K562 (cell line): ENCODE results near the gene PROM2. TPM values are rescaled to one million over a fixed set of nuclear protein-coding genes. Genes with fewer than 3 reads are reported as not detected.

Source experiments
- ATAC-seq: fragments of 200-7000 bp; cut with Tn5 transposase; 3 replicates; pipeline ENCODE4 v1.9.1; 2020; ENCODE audit warnings: moderate library complexity
- BruUV-seq: library from RNA; stranded (reverse); fragments of 400-500 nt; replicated peaks from 2 replicates; lab custom pipeline; 2021; lab: Mats Ljungman, UMichigan
- CTCF ChIA-PET: fragments of 300-600 bp; formaldehyde crosslinking; extraction: SDS; loops from one replicate; lab custom pipeline; 2021; ENCODE audit warnings: low intra/inter-chr PET ratio; lab: Yijun Ruan, JAX
- POLR2A ChIA-PET: fragments of 300-600, 350-650 bp; sonication (Branson Sonifier 250); formaldehyde crosslinking; extraction: SDS; loops from one replicate; lab custom pipeline; 2021; ENCODE audit warnings: antibody characterized with exemption, inconsistent platforms; lab: Yijun Ruan, JAX
- DNase-seq, 4 experiments: peaks; one replicate each; pipeline versions ENCODE4 v3.0.0 to v3.0.0-alpha.2; 2011 to 2018; ENCODE audit warnings: low spot score in 3 of 4, mixed read lengths in 3 of 4; ENCODE audit errors: extremely low read depth in 1 of 4
- FAIRE-seq: peaks from 2 replicates; lab custom pipeline; 2011; peaks lifted over from hg19 to GRCh38; lab: Jason Lieb, UNC
- H2AFZ ChIP-seq: 2 replicates; pipeline ENCODE4 v1.6.0; 2011; ENCODE audit warnings: low read depth, low read length, control low read depth, inconsistent platforms
- H3K27ac ChIP-seq: fragments of 200-600 bp; 3 replicates; pipeline ENCODE4 v1.8.0; 2011; ENCODE audit warnings: low read depth, mild to moderate bottlenecking, control low read depth, inconsistent platforms, low read length, moderate library complexity, mixed read lengths; ENCODE audit errors: extremely low read depth
- H3K27me3 ChIP-seq, 2 experiments: fragments of 300-600 bp in 1 of 2; 2 replicates in 1 of 2; 3 replicates in 1 of 2; pipeline versions ENCODE4 v1.6.0 to v1.8.0; 2011; ENCODE audit warnings: inconsistent platforms in 2 of 2, low read length in 2 of 2, mild to moderate bottlenecking in 1 of 2, mixed read lengths in 1 of 2, moderate library complexity in 1 of 2; ENCODE audit not compliant: control insufficient read depth in 2 of 2, insufficient read depth in 2 of 2
- H3K36me3 ChIP-seq: fragments of 300-600 bp; 3 replicates; pipeline ENCODE4 v1.8.0; 2011; ENCODE audit warnings: mild to moderate bottlenecking, low read length, inconsistent platforms; ENCODE audit not compliant: control insufficient read depth, insufficient read depth
- H3K4me1 ChIP-seq, 2 experiments: fragments of 200-600 bp in 1 of 2; replicated peaks in 1 of 2; 2 replicates in 1 of 2; 3 replicates in 1 of 2; pipeline versions ENCODE4 v1.5.1 to v1.8.0; 2011; ENCODE audit warnings: inconsistent platforms in 2 of 2, low read length in 2 of 2, mild to moderate bottlenecking in 1 of 2, mixed read lengths in 1 of 2, moderate library complexity in 1 of 2; ENCODE audit not compliant: control insufficient read depth in 2 of 2, insufficient read depth in 2 of 2
- H3K4me2 ChIP-seq: 2 replicates; pipeline ENCODE4 v1.6.1; 2011; ENCODE audit warnings: low read length, control low read depth, inconsistent platforms, mixed read lengths; ENCODE audit not compliant: insufficient read depth
- H3K4me3 ChIP-seq: fragments of 200-600 bp; sonication (generic), shearing (Covaris generic); 2 replicates; pipeline ENCODE4 v1.5.1; 2016; ENCODE audit warnings: control low read depth, inconsistent platforms
- H3K79me2 ChIP-seq: fragments of 200-600 bp; 3 replicates; pipeline ENCODE4 v1.8.0; 2011; ENCODE audit warnings: low read length, inconsistent platforms; ENCODE audit not compliant: control insufficient read depth, insufficient read depth
- H3K9ac ChIP-seq, 2 experiments: 2 replicates each; pipeline versions ENCODE4 v1.6.0 to v1.6.1; 2011; ENCODE audit warnings: low read depth in 2 of 2, low read length in 2 of 2, control low read depth in 1 of 2, inconsistent platforms in 1 of 2, mild to moderate bottlenecking in 1 of 2, mixed read lengths in 1 of 2; ENCODE audit not compliant: insufficient read depth in 1 of 2
- H3K9me1 ChIP-seq: one replicate; pipeline ENCODE4 v1.6.0; 2011; ENCODE audit warnings: inconsistent platforms, mild to moderate bottlenecking, low read length, moderate library complexity; ENCODE audit not compliant: control insufficient read depth, insufficient read depth
- H3K9me3 ChIP-seq: replicated peaks from 2 replicates; pipeline ENCODE4 v1.5.1; 2011; ENCODE audit warnings: low read depth, low read length, inconsistent platforms; ENCODE audit not compliant: control insufficient read depth, insufficient read depth
- H4K20me1 ChIP-seq: replicated peaks from 2 replicates; pipeline ENCODE4 v1.6.1; 2011; ENCODE audit warnings: low read length, inconsistent platforms, mixed read lengths; ENCODE audit not compliant: control insufficient read depth, insufficient read depth
- ERF ChIP-seq: fragments of 450-650 bp; formaldehyde crosslinking; IDR thresholded peaks from 2 replicates; pipeline ENCODE4 v1.4.0; 2020; ENCODE audit warnings: mild to moderate bottlenecking, mixed read lengths
- HDAC8 ChIP-seq: fragments of 450-650 bp; IDR thresholded peaks from 2 replicates; pipeline ENCODE4 v1.6.1; 2016; ENCODE audit warnings: mild to moderate bottlenecking, missing genetic modification characterization, moderate library complexity, missing compliant biosample characterization
- HNRNPH1 ChIP-seq: fragments of 200-400 bp; formaldehyde crosslinking; optimal IDR thresholded peaks from 2 replicates; pipeline ENCODE3; 2017; ENCODE audit warnings: low read depth, mild to moderate bottlenecking, low read length, moderate library complexity
- MTA1 ChIP-seq: fragments of 450-650 bp; IDR thresholded peaks from 2 replicates; pipeline ENCODE4 v1.6.1; 2017; ENCODE audit warnings: borderline replicate concordance
- MYNN ChIP-seq, 2 experiments: sonication (generic); formaldehyde crosslinking in 1 of 2; IDR thresholded peaks; 2 replicates each; pipeline versions ENCODE4 v1.5.0 to v1.6.1; 2016 to 2020; ENCODE audit warnings: antibody characterized with exemption in 1 of 2, missing genetic modification reagents in 1 of 2
- NFATC3 ChIP-seq: fragments of 450-650 bp; IDR thresholded peaks from 2 replicates; pipeline ENCODE4 v1.6.1; 2017; ENCODE audit warnings: mild to moderate bottlenecking
- NKRF ChIP-seq: fragments of 450-650 bp; IDR thresholded peaks from 2 replicates; pipeline ENCODE4 v1.6.1; 2016; ENCODE audit warnings: borderline replicate concordance
- POLR3G ChIP-seq: IDR thresholded peaks from 2 replicates; pipeline ENCODE4 v1.6.1; 2011; ENCODE audit not compliant: insufficient read length, insufficient replicate concordance; ENCODE audit errors: extremely low read depth
- ZNF24 ChIP-seq: fragments of 450-650 bp; IDR thresholded peaks from 2 replicates; pipeline ENCODE4 v1.6.1; 2016
- WGBS: fragments of 100-300 bp; shearing (Covaris generic); methylation state at CpG from one replicate; pipeline ENCODE4 v1.1.6; 2016; ENCODE audit warnings: low coverage, mixed read lengths; ENCODE audit not compliant: insufficient coverage; ENCODE audit errors: missing lambda C conversion rate; 5-methylcytosine and 5-hydroxymethylcytosine counted together
- in situ Hi-C: fragments of 300-500 bp; cut with MboI; formaldehyde crosslinking; loops from 4 replicates; pipeline ENCODE4 v1.15.0; 2018; ENCODE audit warnings: inconsistent platforms, mixed read lengths
- intact Hi-C: fragments of 100-400 bp; cut with micrococcal nuclease; formaldehyde crosslinking; loops from 2 replicates; pipeline ENCODE4 v1.14.2; 2022
- polyA plus RNA-seq, 8 experiments: library from polyadenylated mRNA; depleted of rRNA in 4 of 8; stranded (reverse) in 5 of 8; unstranded in 3 of 8; fragments of >200 nt; fragmentation: Nextera tagmentation in 2 of 8; fragmentation: Illumina TruSeq in 1 of 8; extraction: Ambion mirVana in 2 of 8; extraction: Trizol in 1 of 8; gene quantifications; 2 replicates each; pipeline versions ENCODE4 v1.2.1 to v1.2.3, GENCODE V29; 2011 to 2014; ENCODE audit warnings: inconsistent platforms in 1 of 8, missing spikeins in 1 of 8
- total RNA-seq, 7 experiments: library from RNA; depleted of rRNA in 6 of 7; stranded (reverse); fragments of >200 nt in 6 of 7; fragmentation: Illumina TruSeq in 2 of 7; extraction: Trizol in 2 of 7; gene quantifications; 2 replicates each; pipeline versions ENCODE4 v1.2.1 to v1.2.3, GENCODE V29; 2011 to 2021; ENCODE audit warnings: low replicate concordance in 1 of 7
- TF ChIP-seq, protein P1 (sequence below): fragments of 250-450 bp; sonication (Bioruptor Pico); IDR thresholded peaks from 2 replicates; pipeline ENCODE4 v1.8.0; 2022; ENCODE audit warnings: moderate library complexity, mild to moderate bottlenecking, inconsistent platforms
- TF ChIP-seq, protein P2 (sequence below), 3 experiments: fragments of 200-800 bp in 1 of 3; sonication (Bioruptor generic) in 1 of 3; sonication (generic) in 1 of 3; formaldehyde crosslinking in 1 of 3; IDR thresholded peaks; 2 replicates each; pipeline versions ENCODE4 v1.6.1 to v1.8.0; 2016 to 2022; ENCODE audit warnings: mild to moderate bottlenecking in 2 of 3, missing compliant biosample characterization in 2 of 3, missing genetic modification characterization in 2 of 3, missing genetic modification reagents in 1 of 3

Gene PROM2
- total and polyA plus RNA-seq, 9 of the 15 experiments (the other 6 are each of a cell fraction or from before 2014, with no cell fraction given) = not detected

DNA sequence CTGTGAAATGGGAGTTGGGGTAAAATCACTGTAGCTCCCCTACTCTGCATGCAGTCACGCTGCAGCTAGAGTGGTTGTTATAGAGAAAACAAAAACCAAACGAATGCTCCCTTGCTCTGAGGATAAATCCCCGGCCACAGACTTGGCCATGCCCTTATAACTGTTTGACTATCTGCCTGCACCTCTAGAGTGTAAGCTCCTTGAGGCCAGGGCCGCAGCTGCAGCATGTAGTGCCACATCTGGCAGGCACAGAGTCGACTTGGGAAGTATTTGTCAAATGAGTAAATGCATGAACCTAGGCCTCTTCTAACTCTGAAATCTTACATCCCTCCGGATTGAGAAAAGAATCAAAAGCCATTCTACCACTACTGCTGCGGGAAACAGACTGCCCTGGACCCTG lies 58.8 kb downstream of the PROM2 start:
- peaks cover 0 to 3% of the 10 kb centered on the region in 2 experiments; a peak in 1 of 5 replicates for H3K4me1 ChIP-seq
- H3K36me3 ChIP-seq = no peaks in the 10 kb centered on the region
- in situ Hi-C loops = no loop called here
- 0 out of 2 replicates have a peak, but pooled peaks cover 4% of the 10 kb centered on the region for H4K20me1 ChIP-seq
- TF ChIP-seq ZNF24 (no peak), NKRF (no peak), HDAC8 (tag) (no peak), MTA1 (no peak), ERF (CRISPR knock-in tag) (no peak), HNRNPH1 (no peak), MYNN (IDR thresholded peaks at IDR 0.05) (no peak), MYNN (CRISPR knock-in tag; IDR thresholded peaks at IDR 0.05) (no peak), NFATC3 (no peak), POLR3G (no peak)
- TF ChIP-seq, protein P1, sequence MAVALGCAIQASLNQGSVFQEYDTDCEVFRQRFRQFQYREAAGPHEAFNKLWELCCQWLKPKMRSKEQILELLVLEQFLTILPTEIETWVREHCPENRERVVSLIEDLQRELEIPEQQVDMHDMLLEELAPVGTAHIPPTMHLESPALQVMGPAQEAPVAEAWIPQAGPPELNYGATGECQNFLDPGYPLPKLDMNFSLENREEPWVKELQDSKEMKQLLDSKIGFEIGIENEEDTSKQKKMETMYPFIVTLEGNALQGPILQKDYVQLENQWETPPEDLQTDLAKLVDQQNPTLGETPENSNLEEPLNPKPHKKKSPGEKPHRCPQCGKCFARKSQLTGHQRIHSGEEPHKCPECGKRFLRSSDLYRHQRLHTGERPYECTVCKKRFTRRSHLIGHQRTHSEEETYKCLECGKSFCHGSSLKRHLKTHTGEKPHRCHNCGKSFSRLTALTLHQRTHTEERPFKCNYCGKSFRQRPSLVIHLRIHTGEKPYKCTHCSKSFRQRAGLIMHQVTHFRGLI (CRISPR knock-in tag) = no peak
- TF ChIP-seq, protein P2, sequence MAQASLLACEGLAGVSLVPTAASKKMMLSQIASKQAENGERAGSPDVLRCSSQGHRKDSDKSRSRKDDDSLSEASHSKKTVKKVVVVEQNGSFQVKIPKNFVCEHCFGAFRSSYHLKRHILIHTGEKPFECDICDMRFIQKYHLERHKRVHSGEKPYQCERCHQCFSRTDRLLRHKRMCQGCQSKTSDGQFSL (CRISPR knock-in tag; IDR thresholded peaks at IDR 0.05) = no peak
- TF ChIP-seq, protein P2 (tag; IDR thresholded peaks at IDR 0.05) = no peak
- CTCF ChIA-PET = no interaction called here
- intact Hi-C loops = no loop called here
- H3K9ac ChIP-seq = no peak overlapping the region
- H2AFZ ChIP-seq = no peak overlapping the region
- ATAC-seq (no peak), FAIRE-seq (no peak), DNase-seq (no peak)
- POLR2A ChIA-PET = no interaction called here
- peaks cover 8 to 72% of the 10 kb centered on the region in 2 experiments for H3K27me3 ChIP-seq
- BruUV-seq = no TSS peak
- no peaks in the 10 kb centered on the region for H3K79me2 ChIP-seq
- 1% methylated on average over 7 of the region's 7 CpGs for WGBS
- H3K4me3 ChIP-seq = no peak overlapping the region
- no peaks in the 10 kb centered on the region for H3K9me1 ChIP-seq
- H3K27ac ChIP-seq = no peak overlapping the region
- no peaks in the 10 kb centered on the region for H3K9me3 ChIP-seq
- no peak overlapping the region for H3K4me2 ChIP-seq
